ENCODE measurements around the gene ESYT3.

Gene ESYT3, protein sequence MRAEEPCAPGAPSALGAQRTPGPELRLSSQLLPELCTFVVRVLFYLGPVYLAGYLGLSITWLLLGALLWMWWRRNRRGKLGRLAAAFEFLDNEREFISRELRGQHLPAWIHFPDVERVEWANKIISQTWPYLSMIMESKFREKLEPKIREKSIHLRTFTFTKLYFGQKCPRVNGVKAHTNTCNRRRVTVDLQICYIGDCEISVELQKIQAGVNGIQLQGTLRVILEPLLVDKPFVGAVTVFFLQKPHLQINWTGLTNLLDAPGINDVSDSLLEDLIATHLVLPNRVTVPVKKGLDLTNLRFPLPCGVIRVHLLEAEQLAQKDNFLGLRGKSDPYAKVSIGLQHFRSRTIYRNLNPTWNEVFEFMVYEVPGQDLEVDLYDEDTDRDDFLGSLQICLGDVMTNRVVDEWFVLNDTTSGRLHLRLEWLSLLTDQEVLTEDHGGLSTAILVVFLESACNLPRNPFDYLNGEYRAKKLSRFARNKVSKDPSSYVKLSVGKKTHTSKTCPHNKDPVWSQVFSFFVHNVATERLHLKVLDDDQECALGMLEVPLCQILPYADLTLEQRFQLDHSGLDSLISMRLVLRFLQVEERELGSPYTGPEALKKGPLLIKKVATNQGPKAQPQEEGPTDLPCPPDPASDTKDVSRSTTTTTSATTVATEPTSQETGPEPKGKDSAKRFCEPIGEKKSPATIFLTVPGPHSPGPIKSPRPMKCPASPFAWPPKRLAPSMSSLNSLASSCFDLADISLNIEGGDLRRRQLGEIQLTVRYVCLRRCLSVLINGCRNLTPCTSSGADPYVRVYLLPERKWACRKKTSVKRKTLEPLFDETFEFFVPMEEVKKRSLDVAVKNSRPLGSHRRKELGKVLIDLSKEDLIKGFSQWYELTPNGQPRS

DNA sequence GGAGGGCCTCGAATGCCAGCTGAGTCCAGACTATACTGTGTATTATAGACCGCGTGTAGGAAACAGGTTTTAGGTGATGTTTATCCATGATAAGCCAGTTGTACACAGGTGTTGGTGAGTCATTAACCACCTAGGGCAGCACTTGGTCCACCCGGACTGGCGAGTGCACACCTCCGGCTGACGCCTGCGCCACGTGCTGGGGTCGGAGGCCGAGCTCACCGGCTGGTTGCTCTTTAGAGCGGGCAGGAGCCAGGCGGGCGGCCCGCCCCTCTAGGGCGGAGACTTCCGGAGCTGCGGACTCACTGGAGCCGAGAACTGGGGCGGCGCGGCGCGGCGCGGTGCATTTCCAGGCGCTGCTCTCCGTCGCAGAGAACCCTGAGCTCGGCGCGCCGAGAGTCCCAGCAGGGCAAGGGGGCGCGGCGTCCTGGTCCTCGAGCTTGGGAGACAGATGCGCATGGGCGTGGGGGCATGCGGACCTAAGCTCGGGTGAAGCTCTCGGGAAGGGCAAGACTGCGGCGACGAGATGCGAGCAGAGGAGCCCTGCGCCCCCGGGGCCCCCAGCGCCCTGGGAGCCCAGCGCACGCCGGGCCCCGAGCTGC lies at the start of gene ESYT3:
Gene ESYT3 (plus strand): TSS at position 341 of the 599 bp plus-strand sequence. CDS start 183 bp downstream, at position 524.
- peak; percentile 68 to 74 for DNase-seq

DNA sequence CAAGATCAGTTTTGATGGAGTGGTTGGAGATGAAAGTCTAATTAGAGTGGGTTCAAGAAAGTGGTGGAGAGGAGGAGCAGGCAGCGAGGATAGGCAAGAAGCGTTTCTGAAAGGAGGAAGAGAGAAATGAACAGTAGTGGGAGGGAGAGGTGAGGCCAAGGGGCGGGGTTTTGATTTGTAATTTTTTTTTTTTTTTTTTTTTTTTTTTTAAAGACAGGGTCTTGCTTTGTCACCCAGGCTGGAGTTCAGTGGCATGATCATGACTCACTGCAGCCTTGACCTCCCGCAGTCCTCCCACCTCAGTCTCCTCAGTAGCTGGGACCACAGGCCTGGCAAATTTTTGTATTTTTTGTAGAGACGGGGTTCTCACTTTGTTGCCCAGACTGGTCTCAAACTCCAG lies 49.4 kb upstream of the ESYT3 start:
- DNase-seq, result no peak

DNA sequence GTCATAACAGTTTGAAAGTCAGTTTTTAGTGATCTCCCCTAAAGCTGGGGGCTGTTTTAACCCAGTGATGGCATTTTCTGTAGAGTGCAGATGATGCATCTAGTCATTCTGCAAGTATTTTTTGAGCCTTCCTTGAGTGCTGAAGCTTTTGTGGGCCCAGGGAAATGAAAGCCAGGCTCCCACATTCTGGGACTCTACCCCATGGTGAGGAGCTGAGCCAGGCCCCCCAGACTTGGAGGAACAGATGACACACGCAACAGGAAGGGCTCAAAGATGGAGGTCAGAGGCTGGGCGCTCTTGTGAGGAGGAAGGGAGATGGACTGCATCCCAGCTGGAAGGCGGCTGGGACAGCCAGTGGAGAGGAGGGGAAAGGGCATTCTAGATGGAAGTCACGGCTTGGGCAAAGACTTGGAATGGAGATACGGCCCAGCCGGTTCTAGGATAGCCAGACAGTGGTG lies 45.2 kb upstream of the ESYT3 start:
- DNase-seq, result no peak

DNA sequence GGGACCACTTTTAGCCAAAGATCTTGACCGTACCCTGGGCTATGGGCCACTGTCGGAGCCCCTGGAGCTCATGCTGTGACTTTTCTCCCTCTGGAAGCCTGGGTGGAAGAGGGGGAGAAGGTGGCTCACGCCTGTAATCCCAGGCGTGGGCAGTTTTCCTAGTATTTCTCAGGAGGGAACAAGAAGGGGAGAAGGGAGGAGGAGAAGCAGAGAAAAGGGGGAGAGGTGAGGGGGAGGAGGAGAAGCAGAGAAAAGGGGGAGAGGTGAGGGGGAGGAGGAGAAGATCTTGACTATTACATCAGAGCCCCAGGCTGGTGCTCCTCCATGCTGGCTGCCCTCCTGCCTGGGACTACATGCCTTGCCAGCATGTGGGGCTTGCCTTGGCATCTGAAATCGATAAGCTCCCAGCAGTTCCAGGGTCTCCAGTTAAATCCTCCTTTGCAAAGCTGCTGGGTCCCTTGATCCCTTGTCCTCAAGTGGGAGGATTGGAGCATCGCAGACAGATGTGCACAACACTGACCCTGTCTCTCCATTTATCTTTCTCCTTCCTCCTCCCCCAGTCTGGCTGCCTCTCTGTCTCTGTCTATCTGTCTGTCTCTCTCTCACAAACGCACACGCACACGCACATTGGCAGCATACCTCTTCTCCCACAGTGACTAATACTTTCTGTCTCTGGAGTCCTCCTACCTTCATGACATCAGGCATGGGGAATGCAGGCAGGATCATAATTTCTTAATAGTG lies 44.4 kb upstream of the ESYT3 start:
- no peak for DNase-seq

DNA sequence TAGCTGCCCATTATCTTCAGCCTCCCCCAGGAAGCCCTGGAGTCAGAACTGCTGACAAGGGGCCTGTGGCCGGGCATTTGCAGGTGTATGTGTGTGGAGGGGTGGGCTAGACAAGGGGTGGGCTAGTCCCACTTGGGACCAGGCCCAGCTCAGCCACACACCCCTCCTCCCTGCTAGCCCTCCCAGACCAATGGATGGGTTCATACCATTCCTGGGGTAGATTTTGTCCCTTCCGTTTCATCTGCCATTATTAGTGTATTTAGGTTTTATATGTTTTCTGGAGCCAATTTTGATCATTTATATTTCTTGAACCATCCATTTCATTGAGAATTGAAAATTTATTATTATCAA lies 43.9 kb upstream of the ESYT3 start:
- DNase-seq, result no peak

DNA sequence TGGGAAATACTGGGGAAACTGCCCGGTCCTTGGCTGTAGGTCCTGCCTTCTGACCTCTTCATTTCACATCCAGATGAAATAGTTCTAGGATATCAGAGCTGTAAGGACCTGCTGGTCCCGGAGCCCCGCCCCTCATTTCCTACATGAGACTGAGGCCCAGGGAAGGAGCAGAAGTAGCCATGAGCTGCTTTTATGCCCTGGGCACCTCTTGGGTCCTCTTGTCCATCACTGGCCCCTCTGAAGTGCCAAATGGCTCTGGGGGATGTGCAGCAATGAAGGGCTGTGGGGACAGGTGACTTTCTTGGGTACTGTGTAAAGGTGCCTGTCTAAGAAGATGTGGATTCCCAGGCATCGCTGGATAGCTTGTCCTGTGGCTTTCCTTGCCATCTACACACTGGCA lies 40.3 kb upstream of the ESYT3 start:
- DNase-seq, result no peak

DNA sequence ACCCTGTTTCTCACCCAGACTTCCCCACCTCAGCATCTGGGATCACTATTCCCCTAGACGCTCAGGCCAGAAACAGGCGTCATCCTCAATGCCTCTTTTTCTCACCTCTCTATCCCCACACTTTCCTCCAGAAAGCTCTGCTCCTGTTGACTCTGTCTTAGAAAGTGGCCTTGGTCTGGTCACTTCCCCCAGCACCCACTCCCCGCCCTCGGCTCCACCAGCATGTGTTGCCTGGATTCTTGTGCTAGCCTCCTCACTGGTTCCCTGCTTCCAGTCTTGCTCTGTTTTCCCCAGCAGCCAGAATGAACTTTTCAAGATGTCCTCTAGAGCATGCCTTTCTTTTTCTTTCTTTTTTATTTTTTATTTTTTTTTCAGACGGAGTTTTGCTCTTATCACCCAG lies 39.7 kb upstream of the ESYT3 start:
- no peak for DNase-seq

DNA sequence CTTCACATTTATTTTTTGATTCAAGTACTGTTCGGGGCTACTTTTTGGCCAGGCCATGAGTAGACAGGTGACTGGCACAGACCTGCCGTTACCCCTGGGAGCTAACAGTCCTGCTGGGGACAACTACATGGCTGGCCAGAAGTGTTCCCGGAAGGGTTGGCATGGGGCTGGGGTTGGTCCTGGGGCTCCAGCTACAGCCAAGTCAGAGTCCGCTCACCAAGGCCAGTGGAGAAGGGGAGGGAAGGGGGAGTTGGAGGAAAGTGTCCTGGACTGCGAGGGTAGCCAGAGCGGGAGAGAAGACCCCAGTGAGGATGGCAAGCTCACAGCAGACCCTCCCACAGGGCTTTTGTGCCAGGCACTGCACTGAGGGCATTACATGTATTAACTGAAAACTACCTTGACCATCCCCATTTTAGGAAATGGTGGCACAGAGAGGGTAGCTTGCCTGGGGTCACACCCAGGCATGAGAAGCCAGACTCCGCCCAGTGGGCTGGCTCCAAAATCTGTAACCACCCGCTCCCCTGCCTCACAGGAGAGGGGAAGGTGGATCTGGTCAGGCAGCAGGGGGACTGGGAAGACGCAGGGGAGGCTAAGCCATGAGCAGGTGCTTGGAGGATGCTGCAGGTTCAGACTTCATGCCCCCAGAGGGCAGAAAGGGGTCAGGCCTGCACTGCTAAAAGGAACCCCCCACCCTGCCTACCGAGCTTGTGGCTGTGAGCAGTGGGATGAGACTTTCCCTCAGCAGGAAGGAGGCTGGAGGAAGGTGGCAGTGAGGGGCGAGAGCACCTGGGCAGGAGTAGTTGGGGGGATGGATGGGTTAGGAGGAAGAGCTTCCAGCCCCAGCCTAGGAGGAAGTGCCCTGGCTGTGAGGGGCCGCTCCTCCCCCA lies 38.3 kb upstream of the ESYT3 start:
- DNase-seq, result no peak

DNA sequence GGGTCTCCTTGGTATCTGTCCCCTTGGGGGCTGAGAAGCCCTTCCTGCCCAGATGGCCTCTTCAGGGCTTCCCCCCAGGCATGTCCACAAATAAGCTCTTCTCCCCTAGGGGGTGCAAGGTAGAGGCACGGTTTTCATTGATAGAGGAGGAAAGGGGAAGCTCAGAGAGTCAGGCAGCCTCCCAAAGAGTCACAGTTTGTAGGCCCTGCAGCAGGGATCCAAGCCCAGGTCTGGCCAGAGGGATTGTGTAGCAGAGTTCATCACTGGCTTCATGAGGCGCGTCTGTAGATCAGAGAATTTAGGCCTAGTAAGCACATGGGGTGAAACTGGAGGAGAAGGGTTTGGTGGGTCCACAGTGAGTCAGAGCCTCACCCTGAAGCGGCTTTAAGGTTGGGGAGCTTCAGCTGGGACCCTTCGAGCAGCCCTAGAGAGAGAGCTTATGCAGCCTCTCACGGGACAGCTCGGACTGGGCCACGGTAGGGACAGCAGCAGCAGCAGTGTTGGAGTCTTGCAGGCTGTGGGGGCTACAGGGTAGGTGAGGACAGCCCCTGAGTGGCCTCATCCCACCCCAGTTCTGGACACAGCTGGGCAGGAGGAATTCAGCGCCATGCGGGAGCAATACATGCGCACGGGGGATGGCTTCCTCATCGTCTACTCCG lies 37.5 kb upstream of the ESYT3 start:
- no peak for DNase-seq

DNA sequence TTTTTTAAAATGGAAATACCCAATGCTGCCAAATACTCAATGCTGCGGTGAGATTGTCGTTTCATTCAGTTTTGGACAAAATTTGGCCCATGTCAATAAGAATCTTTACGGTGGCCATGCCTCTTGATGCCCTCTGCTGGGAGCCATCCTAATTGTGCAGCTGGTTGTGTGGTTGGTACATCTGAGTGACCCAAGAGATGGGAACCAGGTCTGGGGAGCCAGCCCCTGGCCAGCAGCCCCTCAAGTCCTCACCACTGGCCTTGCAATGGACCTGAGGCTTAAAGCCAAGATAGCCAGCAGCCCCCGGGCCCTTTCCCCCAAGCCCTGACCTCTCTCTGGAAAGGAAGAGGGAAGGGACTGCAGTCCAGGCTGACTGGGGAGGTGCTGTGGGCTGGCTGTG lies 36.4 kb upstream of the ESYT3 start:
- DNase-seq, result no peak

DNA sequence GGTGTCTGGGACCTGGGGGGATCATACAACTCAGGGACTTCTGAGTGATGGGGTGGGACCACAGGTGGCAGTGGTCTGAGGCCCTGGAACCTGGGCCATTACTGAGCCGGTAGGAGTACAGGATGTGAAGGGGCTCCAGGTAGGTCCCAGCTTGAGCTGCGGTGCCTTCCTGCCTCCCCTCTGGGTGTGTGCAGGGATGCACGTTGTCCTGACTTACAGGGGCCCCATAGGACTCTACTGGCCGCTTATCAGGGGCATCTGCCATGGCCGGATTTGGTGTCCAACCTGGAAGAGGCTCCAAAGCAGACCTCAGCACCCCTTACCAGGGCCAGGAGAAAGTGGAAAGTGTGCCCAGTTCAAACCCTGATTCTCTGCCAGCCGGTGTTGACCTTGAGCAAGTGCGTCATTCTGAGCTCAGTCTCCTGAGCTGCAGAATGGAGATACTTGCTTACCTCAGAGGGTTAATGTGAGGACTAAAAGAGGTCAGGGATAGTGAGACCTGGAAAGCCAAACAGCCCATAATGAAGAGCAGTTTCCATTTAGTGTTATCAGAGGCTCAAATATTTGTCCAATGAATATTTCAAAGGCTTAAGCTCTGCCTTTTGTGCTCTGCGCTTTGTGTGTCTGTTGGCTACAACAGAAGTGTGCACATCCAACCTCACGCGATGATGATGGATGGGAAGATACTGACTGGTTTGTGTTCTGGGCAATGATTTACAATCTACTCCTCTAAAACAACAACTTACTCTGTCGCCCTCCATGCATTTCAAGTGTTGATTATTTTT lies 35.4 kb upstream of the ESYT3 start:
- no peak for DNase-seq

DNA sequence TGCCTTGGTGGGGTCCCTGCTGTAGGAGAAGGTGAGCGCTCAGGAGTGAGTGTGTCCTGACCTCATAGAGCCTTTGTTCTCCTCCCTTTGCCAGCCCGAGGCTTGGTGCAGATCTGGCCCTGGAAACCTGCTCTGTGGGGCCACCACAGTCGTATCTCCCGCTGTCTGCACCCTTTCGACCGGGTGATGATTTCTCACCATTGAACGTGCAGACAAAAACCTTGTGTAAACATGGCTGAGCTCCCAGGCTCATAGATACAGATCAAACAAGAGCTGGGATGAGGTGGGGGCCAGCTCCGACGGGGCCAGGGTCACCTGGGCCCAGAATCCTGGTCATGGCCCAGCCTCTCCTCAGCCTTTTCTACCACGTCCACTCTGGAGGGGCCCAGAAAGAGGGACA lies 34.6 kb upstream of the ESYT3 start:
- DNase-seq, result no peak

DNA sequence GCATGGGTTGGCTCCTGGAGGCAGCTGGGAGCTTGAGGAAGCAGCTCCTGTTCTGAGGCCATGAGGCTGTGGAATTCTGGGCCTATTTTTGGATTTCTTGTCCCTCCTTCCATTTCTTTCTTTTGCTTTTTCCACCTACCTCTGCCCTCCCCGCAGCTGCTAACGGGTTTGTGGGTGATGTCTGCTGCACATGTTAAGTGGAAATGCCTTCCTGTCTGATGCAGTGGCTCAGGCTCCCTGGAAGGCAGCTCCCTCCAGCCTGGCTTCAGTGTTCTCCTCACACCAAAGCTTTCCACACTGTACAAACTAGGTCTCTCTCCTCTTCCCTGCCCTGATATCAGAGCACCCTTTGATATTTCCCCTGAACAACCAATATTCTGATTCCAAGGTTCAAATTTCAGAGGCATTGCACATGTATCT lies 33.8 kb upstream of the ESYT3 start:
- no peak for DNase-seq

DNA sequence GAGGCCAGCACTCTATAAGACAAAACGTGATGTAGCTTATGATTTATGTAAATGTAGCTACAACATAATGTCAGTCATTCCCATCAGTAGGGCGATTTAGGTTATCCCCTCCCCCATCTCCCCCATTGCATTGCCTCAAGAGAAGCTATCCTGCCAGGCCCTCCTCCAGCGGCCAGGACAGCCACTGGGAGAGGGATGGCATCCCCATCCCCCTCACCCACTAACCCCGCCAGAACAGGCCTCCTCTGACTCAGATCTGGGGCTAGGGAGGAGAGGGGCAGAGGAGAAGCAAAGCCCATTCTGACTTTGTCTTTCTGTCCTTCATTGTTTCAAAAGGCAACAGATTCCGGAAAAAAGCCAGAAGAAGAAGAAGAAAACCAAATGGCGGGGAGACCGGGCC lies 32.6 kb upstream of the ESYT3 start:
- no peak for DNase-seq

DNA sequence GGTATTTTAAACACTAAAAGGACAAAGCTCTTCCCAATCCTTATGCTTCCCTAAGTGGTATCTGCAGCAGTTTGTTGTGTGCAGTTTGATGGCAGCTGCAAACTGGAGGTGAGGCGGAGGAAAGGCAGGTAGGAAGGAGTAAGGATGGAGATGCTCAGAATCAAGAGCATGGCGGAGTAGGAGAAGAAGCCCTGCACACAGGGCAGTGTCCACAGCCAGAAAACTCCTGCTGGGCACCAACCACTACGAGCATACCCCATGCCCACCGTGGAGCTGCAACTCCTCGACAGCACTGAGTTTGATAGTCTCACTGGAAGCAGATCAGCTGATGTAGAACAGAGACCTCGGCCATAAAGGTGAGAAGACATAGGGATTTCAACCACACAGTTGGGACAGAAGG lies 30.3 kb upstream of the ESYT3 start:
- DNase-seq, result no peak

DNA sequence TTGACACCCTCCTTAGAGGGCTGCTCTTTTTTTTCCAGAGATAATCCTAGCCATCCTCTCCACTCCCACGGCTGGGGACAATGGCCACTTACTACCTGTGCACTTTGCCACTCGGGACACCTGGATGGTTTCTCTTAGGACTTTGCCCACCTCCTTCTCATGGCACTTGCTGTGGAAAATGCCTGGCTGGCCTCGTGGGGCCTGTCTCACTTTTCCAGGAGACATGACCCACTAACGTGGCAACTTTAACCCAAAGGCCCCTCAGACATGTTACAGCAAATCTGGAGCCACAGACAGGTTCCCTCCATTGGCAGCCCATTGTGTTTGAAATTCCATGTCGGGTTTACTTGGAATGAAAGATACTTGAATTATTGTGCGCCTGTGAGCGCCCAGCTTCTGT lies 29.4 kb upstream of the ESYT3 start:
- DNase-seq, result no peak

DNA sequence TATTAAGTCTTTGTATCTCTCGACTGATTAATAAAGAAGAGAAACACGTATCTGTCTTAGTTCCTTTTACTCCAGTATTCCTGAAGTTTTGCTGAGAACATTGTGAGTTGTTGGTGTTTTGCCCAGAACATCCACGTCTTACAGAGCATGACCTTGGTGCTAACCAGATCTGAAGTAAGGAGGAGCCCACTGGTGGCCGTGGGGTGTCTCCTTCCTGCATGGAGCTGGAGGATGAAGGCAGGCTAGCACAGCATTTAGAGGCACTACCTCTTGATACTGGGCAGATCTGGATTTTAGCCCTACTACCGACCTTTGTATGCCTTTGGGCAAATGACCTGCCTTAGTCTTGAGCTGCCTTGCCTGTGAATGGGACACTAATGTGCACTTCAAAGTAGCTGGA lies 28.9 kb upstream of the ESYT3 start:
- DNase-seq, result no peak

DNA sequence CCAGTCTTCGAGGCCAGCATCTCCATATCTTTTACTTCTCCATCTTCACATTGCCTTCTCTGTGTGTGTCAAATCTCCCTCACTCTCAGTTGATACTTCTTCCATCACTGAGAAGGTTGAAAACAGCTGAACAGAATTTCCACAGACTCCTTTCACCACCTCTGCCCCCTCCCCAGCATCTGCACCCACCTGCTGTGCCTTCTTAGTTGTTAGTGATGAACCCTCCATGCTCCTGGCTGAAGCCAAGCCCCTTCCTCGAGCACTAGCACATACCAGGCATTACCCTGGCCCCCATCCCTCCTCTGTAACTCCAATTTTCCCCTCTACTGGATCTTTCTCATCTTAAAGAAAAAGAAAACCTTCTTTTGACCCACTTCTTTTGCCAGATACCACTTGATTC lies 27.8 kb upstream of the ESYT3 start:
- DNase-seq, result no peak

DNA sequence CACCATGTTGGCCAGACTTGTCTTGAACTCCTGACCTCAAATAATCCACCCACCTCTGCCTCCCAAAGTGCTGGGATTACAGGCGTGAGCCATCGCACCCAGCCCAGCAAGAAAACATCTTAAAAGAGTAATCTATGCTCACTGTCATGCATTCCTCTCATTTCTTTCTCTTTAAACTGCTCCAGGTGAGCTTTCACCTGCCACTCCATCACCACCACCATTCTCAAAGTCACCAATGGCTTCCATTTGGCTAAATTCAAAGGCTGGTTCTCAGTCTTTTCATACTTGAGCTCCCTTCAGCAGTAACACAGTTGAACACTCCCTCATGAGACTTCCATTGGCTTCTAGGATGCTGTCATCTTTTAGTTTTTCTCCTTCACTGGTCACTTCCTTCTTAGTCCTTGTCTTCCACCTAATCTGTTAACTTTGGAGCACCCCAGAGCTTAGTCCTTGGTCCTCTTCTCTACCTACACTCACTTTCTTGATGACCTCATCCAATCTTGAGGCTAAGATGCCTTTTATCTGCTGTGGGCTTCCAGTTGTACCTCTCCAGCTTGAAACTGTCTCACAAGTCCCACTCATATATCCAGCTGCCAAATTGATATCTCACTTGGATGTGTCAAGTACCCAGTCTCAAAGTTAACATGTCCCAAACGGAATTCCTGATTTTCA lies 27.0 kb upstream of the ESYT3 start:
- DNase-seq, result no peak

Data from activated CD4-positive, alpha-beta T cell treated with anti-CD3 and anti-CD28 coated beads, Interleukin-2, amount 50 U/mL, for 48 hours (primary cell).